GM03348 (cell line): ENCODE measurements around the gene ZNF107.
"Not testable (repeated sequence)": the region's sequence is repeated elsewhere in the genome, so short reads cannot be mapped to it uniquely, and the experiment has no call there.

Experiments used
- DNase-seq: peaks from one replicate; pipeline ENCODE4 v3.0.0; 2012; ENCODE audit warnings: low spot score

Gene ZNF107

GRCh38 chr7:64733550-64734240 is 67.8 kb downstream of the ZNF107 start:
- no peak for DNase-seq

- no peak for DNase-seq
Observed at GRCh38 chr7:64736575-64736974, 70.6 kb downstream of the ZNF107 start.

GRCh38 chr7:64738403-64738802 is 72.5 kb downstream of the ZNF107 start:
- DNase-seq = not testable (repeated sequence)

- not testable (repeated sequence) for DNase-seq
Observed at GRCh38 chr7:64738953-64739352, 73.0 kb downstream of the ZNF107 start.

- DNase-seq = no peak
Observed at GRCh38 chr7:64744680-64745079, 78.7 kb downstream of the ZNF107 start.

- DNase-seq = no peak
Observed at GRCh38 chr7:64747802-64748201, 81.9 kb downstream of the ZNF107 start.

GRCh38 chr7:64753032-64753431 is 87.1 kb downstream of the ZNF107 start:
- DNase-seq = no peak

- no peak for DNase-seq
Observed at GRCh38 chr7:64755865-64756264, 89.9 kb downstream of the ZNF107 start.

- DNase-seq = no peak
Observed at GRCh38 chr7:64758151-64758550, 92.2 kb downstream of the ZNF107 start.
